Stimulated activated naive B cell treated with anti-CD40 and anti-IgM and Interleukin-4, amounts not matched to agents 10 μg/mL and 1 μg/mL and 100 μg/mL, for 72 hours (primary cell): ENCODE data around the gene MEGF10.

Experiments used
- ATAC-seq, 2 donors: fragments of 150-1000 bp; cut with Tn5 transposase; replicated peaks; 2 replicates each; pipeline ENCODE4 v1.10.0; 2021; ENCODE audit warnings: moderate library complexity in 1 of 2
- DNase-seq: peaks from one replicate; pipeline ENCODE4 v3.0.0; 2021
- H3K27ac Mint-ChIP-seq: one replicate; pipeline ENCODE4 v1.8.0; 2022; ENCODE audit warnings: mild to moderate bottlenecking, mixed read lengths
- H3K27me3 Mint-ChIP-seq, 2 donors: one replicate each; pipeline ENCODE4 v1.8.0; 2022; ENCODE audit warnings: mixed read lengths in 2 of 2
- H3K36me3 Mint-ChIP-seq, 2 donors: one replicate each; pipeline ENCODE4 v1.8.0; 2022; ENCODE audit warnings: mixed read lengths in 2 of 2, mild to moderate bottlenecking in 1 of 2
- H3K4me1 Mint-ChIP-seq, 2 donors: one replicate each; pipeline ENCODE4 v1.8.0; 2022; ENCODE audit warnings: mixed read lengths in 2 of 2, mild to moderate bottlenecking in 1 of 2
- H3K4me3 Mint-ChIP-seq, 2 donors: one replicate each; pipeline ENCODE4 v1.8.0; 2022; ENCODE audit warnings: mild to moderate bottlenecking in 2 of 2, mixed read lengths in 2 of 2, moderate library complexity in 1 of 2
- H3K9me3 Mint-ChIP-seq, 2 donors: one replicate each; pipeline ENCODE4 v1.8.0; 2022; ENCODE audit warnings: mixed read lengths in 2 of 2, mild to moderate bottlenecking in 1 of 2

MEGF10 gene

DNA sequence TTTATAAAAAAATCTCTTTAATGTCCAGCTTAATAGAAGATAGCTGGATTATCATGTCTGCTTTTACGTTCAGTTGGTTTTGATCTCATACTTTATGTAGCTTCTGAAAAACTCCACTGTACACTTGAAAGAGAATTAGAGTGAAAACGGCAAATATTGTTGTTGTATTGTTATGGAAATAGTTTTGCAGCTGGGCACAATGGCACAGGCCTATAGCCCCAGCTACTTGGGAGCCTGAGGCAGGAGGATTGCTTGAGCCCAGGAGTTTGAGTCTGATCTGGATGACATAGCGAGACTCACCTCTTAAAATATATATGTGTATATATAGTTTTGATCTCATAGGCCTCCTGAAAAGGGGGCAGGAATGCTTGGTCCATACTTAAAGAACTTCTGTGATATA is 159.4 kb downstream of the MEGF10 start:
- no peaks in the 10 kb centered on the region for H3K9me3 Mint-ChIP-seq
- H3K27me3 Mint-ChIP-seq: peaks cover 7 to 15% of the 10 kb centered on the region in 2 donors

DNA sequence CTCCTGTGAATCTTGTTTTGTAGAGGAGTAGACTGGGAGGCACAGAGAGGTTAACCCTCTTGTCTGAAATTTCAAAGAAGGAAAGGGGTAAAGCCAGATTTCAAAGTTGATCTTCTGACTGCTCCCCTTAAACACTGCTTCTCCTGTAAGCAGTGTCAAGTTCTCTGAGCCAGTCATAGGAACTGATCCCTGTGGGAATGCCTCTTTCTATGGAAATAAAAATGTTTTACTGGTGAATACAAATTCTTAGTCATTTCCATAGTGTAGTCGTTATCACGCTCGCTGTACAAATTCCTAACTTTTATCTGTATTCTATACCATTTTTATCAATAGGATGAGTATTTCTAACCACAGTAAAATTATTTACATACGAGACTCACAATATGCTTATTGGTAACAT is 160.5 kb downstream of the MEGF10 start:
- no peak for DNase-seq
- no peaks in the 10 kb centered on the region for H3K9me3 Mint-ChIP-seq
- no peak for ATAC-seq
- no peak overlapping the region for H3K4me3 Mint-ChIP-seq
- H3K36me3 Mint-ChIP-seq: no peaks in the 10 kb centered on the region
- H3K4me1 Mint-ChIP-seq: no peaks in the 10 kb centered on the region
- no peak overlapping the region for H3K27ac Mint-ChIP-seq
- H3K27me3 Mint-ChIP-seq: peaks cover 7 to 15% of the 10 kb centered on the region in 2 donors

More for the DNA sequence above, 159.4 kb downstream of the MEGF10 start:
- ATAC-seq (no peak), DNase-seq (no peak)
- no peak overlapping the region for H3K4me3 Mint-ChIP-seq
- no peak overlapping the region for H3K27ac Mint-ChIP-seq
- no peaks in the 10 kb centered on the region for H3K4me1 Mint-ChIP-seq
- no peaks in the 10 kb centered on the region for H3K36me3 Mint-ChIP-seq

GRCh38 chr5:127452626-127453025 is 162.0 kb downstream of the MEGF10 start:
- Mint-ChIP-seq H3K4me3 (no peak overlapping the region), H3K9me3 (no peaks in the 10 kb centered on the region), H3K4me1 (no peaks in the 10 kb centered on the region), H3K27ac (no peak overlapping the region), H3K36me3 (no peaks in the 10 kb centered on the region), H3K27me3 (peaks cover 7 to 15% of the 10 kb centered on the region in 2 donors)
- no peak for DNase-seq
- ATAC-seq: no peak

- no peaks in the 10 kb centered on the region for H3K9me3 Mint-ChIP-seq
Measured at GRCh38 chr5:127471211-127471610, 180.6 kb downstream of the MEGF10 start.

DNA sequence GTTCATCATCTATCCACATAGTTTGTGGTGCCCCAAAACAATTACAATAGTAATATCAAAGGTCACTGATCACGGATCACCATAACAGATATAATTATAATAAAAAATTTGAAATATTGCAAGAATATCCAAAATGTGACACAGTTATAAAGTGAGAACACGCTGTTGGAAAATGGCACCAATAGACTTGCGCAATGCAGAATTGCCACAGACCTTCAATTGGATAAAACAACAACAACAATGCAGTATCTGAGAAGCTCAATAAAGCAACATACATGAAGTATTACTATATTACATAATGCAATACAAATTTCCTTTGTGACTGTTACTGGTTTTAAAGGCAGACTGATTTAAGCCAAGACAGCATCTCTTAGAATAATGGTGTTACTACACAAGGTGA is 182.1 kb downstream of the MEGF10 start:
- peaks cover 0 to 16% of the 10 kb centered on the region in 2 donors for H3K27me3 Mint-ChIP-seq
- no peak overlapping the region for H3K27ac Mint-ChIP-seq
- no peak overlapping the region for H3K4me3 Mint-ChIP-seq
- H3K36me3 Mint-ChIP-seq: no peaks in the 10 kb centered on the region
- H3K9me3 Mint-ChIP-seq: no peaks in the 10 kb centered on the region
- DNase-seq: no peak
- ATAC-seq: no peak
- H3K4me1 Mint-ChIP-seq: no peaks in the 10 kb centered on the region

More at GRCh38 chr5:127471211-127471610, 180.6 kb downstream of the MEGF10 start:
- ATAC-seq (no peak), DNase-seq (no peak)
- H3K27ac Mint-ChIP-seq: no peak overlapping the region
- no peaks in the 10 kb centered on the region for H3K4me1 Mint-ChIP-seq
- H3K36me3 Mint-ChIP-seq: no peaks in the 10 kb centered on the region
- peaks cover under 1 to 16% of the 10 kb centered on the region in 2 donors for H3K27me3 Mint-ChIP-seq
- H3K4me3 Mint-ChIP-seq: no peak overlapping the region

DNA sequence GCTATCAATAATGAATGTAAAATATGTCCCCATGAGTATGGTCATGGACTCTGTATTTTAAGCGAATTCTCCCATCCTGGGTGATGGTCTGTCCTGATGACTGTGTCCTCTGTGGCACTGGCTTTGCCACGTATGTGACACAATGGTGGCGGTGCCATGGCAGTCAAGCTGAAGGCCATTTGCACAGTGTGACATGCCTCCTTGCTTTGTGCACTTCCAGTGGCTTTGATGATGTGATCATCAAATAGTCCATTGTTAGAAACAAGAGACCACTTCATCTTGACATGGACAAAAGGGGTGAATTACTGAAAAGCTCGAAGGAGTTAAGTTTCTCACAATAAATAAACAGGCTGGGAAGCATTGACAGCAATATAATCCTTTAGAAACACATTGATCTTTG is 195.9 kb downstream of the MEGF10 start:
- H3K27me3 Mint-ChIP-seq: peaks cover 6 to 15% of the 10 kb centered on the region in 2 donors
- H3K9me3 Mint-ChIP-seq: no peaks in the 10 kb centered on the region
- no peaks in the 10 kb centered on the region for H3K4me1 Mint-ChIP-seq
- H3K36me3 Mint-ChIP-seq: no peaks in the 10 kb centered on the region
- no peak overlapping the region for H3K4me3 Mint-ChIP-seq
- DNase-seq: no peak
- no peak for ATAC-seq
- H3K27ac Mint-ChIP-seq: no peak overlapping the region

- Mint-ChIP-seq H3K4me3 (no peak overlapping the region), H3K27me3 (peaks cover 20 to 53% of the 10 kb centered on the region in 2 donors), H3K9me3 (peaks cover 0 to 2% of the 10 kb centered on the region in 2 donors), H3K4me1 (no peaks in the 10 kb centered on the region), H3K27ac (no peak overlapping the region), H3K36me3 (no peaks in the 10 kb centered on the region)
- DNase-seq (no peak), ATAC-seq (peak; percentile 50 to 52)
Measured at GRCh38 chr5:127492854-127493738, 202.5 kb downstream of the MEGF10 start.

DNA sequence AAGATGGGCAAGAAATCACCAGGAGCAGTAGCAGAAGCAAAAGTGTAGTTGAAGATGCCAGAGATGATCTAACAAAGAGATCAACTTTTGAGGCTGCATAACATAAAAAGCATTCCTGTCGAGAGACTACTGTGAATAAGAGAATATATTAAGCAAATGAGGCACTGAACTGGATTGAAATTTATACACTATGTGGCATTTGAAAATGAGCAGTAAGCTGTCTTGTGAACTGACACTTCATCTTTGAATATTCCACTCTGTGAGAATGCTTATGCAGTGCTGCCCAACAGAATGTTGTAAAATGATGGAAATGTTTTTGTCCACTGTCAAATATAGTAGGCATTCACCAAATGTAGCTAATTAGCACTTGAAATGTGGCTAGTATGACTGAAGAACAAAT is 208.0 kb downstream of the MEGF10 start:
- H3K4me1 Mint-ChIP-seq: no peaks in the 10 kb centered on the region
- H3K27me3 Mint-ChIP-seq: peaks cover 10 to 27% of the 10 kb centered on the region in 2 donors
- ATAC-seq (no peak), DNase-seq (no peak)
- no peaks in the 10 kb centered on the region for H3K36me3 Mint-ChIP-seq
- no peak overlapping the region for H3K27ac Mint-ChIP-seq
- peaks cover 0 to 2% of the 10 kb centered on the region in 2 donors for H3K9me3 Mint-ChIP-seq
- no peak overlapping the region for H3K4me3 Mint-ChIP-seq

DNA sequence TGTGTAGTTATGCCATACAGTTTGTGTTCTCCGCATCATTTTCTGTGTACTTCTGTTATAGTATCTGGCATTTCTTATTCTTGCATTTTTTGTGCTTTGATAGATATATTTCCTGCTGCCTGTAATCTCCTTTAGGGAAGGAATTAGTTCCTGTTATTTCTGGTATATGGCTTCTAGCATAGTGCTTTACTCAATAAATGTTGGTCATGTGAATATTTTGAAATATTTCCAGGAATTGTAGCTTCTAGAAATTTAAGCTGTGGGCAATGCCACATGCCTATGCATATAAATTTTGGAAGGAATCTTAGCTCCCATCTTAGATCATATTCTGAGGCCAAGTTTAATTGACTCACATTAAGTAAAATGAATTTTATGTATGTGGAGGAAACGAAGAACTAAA is 215.3 kb downstream of the MEGF10 start:
- ATAC-seq (no peak), DNase-seq (no peak)
- Mint-ChIP-seq H3K9me3 (no peaks in the 10 kb centered on the region), H3K4me1 (no peaks in the 10 kb centered on the region), H3K4me3 (no peak overlapping the region), H3K27me3 (peaks cover under 1 to 5% of the 10 kb centered on the region in 2 donors), H3K27ac (no peak overlapping the region), H3K36me3 (no peaks in the 10 kb centered on the region)

- ATAC-seq: no peak
- H3K27ac Mint-ChIP-seq: no peak overlapping the region
- H3K4me1 Mint-ChIP-seq: no peaks in the 10 kb centered on the region
- DNase-seq: no peak
- no peaks in the 10 kb centered on the region for H3K36me3 Mint-ChIP-seq
- no peaks in the 10 kb centered on the region for H3K9me3 Mint-ChIP-seq
- peaks cover 8 to 11% of the 10 kb centered on the region in 2 donors for H3K27me3 Mint-ChIP-seq
- H3K4me3 Mint-ChIP-seq: no peak overlapping the region
Measured at GRCh38 chr5:127506616-127507015, 216.0 kb downstream of the MEGF10 start.

DNA sequence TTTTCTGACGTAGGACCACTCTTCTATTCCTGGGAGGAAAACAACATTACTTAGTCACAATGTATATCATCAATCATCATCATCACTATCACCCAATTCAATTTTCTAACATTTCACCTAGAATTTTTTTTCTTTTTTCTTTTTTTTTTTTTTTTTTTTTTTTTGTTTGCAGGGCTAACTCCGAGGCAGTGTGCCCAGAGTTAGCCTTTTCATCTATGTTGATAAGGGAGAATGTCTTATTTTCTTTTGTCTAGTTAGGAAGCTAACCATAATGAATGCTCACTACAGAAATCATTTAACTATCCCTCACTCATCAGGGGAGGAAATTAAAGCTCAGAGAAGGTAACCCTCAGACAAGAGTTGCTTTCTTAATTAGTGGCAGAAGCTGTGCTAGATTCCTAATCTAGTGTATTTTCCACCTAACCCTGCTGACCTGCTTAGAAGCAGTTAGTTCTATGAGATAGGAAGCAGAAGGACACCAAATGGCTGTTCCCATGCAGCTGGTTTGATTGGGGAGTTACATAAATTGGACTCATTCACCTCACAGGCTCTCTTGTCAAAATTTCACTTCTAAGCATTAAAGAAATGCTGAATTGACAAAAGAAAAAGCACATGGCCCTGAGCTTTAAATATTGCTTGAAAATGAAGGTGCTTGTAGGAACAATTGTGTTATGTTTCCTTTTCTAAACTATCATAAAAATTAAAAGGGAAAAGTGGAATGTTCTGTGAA is 218.2 kb downstream of the MEGF10 start:
- H3K27me3 Mint-ChIP-seq: peaks cover 16 to 18% of the 10 kb centered on the region in 2 donors
- ATAC-seq: no peak
- no peak overlapping the region for H3K27ac Mint-ChIP-seq
- no peak for DNase-seq
- no peaks in the 10 kb centered on the region for H3K9me3 Mint-ChIP-seq
- no peaks in the 10 kb centered on the region for H3K4me1 Mint-ChIP-seq
- no peaks in the 10 kb centered on the region for H3K36me3 Mint-ChIP-seq
- H3K4me3 Mint-ChIP-seq: no peak overlapping the region
